Measurements from ENCODE around the gene ISOC1.

The ISOC1 gene

DNA sequence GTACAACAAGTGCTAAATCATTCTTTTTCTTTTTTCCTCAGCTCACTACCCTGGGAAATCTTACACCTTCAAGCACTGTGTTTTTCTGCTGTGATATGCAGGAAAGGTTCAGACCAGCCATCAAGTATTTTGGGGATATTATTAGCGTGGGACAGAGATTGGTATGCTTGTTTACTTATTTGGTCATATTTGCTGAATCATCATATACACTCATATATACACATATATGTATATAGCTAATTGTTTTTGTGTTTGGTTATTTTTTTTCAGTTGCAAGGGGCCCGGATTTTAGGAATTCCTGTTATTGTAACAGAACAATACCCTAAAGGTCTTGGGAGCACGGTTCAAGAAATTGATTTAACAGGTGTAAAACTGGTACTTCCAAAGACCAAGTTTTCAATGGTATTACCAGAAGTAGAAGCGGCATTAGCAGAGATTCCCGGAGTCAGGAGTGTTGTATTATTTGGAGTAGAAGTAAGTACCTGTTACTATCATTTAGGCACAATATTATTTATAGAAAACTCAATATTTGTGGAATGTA lies 10.4 kb downstream of the ISOC1 start:
- Histone ChIP-seq H2BK5ac (ENCODE audit: low read length) (no peak overlapping the region), H3K79me1 (ENCODE audit: low read length) (peaks cover 2% of the 10 kb centered on the region), H3K27me3 (ENCODE audit: insufficient read depth, low read length, poor library complexity) (no peaks in the 10 kb centered on the region), H3K4me3 (ENCODE audit: low read length) (no peak overlapping the region), H3K79me2 (ENCODE audit: control insufficient read depth, insufficient read depth, low read length) (peaks cover 5% of the 10 kb centered on the region), H4K5ac (ENCODE audit: low read length) (no peak overlapping the region), H3K9ac (ENCODE audit: low read length) (no peak overlapping the region), H2BK120ac (ENCODE audit: low read depth, low read length) (no peak overlapping the region), H3K56ac (ENCODE audit: low read length) (no peak overlapping the region), H2AK5ac (ENCODE audit: low read length) (no peak overlapping the region), H3K4me1 (ENCODE audit: control insufficient read depth, low read depth, low read length) (no peaks in the 10 kb centered on the region), H3K27ac (ENCODE audit: low read depth, low read length) (no peak overlapping the region), H3K18ac (ENCODE audit: low read length) (no peak overlapping the region), H2BK15ac (replicated peaks; ENCODE audit: low read depth) (no peak overlapping the region), H3K4ac (ENCODE audit: low read depth, low read length) (no peak overlapping the region), H3K4me2 (ENCODE audit: low read length) (no peak overlapping the region), H4K8ac (ENCODE audit: low read depth, low read length) (no peak overlapping the region), H3K23ac (ENCODE audit: low read length) (no peak overlapping the region), H3K36me3 (ENCODE audit: control insufficient read depth, insufficient read depth, low read length) (no peaks in the 10 kb centered on the region)
- no CpG with 5 or more reads among the region's 5 CpGs for WGBS (ENCODE audit: extremely low coverage, insufficient coverage, low lambda C conversion rate)
- no peak for DNase-seq

DNA sequence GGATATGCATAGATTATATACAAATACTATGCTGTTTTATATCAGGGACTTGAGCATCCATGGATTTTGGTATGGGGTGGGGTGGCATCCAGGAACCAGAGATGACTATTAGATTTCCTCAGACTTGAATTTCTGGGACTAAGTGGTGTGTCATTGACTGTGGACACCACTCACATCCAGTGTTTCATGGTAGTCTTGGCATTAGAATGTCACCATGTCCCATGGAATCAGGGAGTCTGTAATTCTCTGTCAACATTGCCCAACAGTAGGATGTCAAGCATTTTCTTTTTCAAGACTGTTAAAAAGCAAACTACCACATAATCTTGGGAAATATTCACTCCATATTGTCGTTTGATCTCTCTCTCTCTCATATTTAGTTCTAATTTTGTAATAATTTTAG lies 13.1 kb downstream of the ISOC1 start:
- no peak overlapping the region for H2BK15ac ChIP-seq (replicated peaks; ENCODE audit: low read depth)
- no peak overlapping the region for H2AK5ac ChIP-seq (ENCODE audit: low read length)
- H3K4ac ChIP-seq (ENCODE audit: low read depth, low read length), result no peak overlapping the region
- no peak overlapping the region for H3K23ac ChIP-seq (ENCODE audit: low read length)
- H4K5ac ChIP-seq (ENCODE audit: low read length), result no peak overlapping the region
- H2BK120ac ChIP-seq (ENCODE audit: low read depth, low read length), result no peak overlapping the region
- H3K27ac ChIP-seq (ENCODE audit: low read depth, low read length), result no peak overlapping the region
- no peaks in the 10 kb centered on the region for H3K27me3 ChIP-seq (ENCODE audit: insufficient read depth, low read length, poor library complexity)
- WGBS (ENCODE audit: extremely low coverage, insufficient coverage, low lambda C conversion rate), result no CpG with 5 or more reads among the region's 1 CpG
- no peaks in the 10 kb centered on the region for H3K36me3 ChIP-seq (ENCODE audit: control insufficient read depth, insufficient read depth, low read length)
- no peak for DNase-seq
- H3K4me2 ChIP-seq (ENCODE audit: low read length), result no peak overlapping the region
- H4K8ac ChIP-seq (ENCODE audit: low read depth, low read length), result no peak overlapping the region
- H3K56ac ChIP-seq (ENCODE audit: low read length), result no peak overlapping the region
- H3K9ac ChIP-seq (ENCODE audit: low read length), result no peak overlapping the region
- peaks cover 3% of the 10 kb centered on the region for H3K79me2 ChIP-seq (ENCODE audit: control insufficient read depth, insufficient read depth, low read length)
- no peak overlapping the region for H3K18ac ChIP-seq (ENCODE audit: low read length)
- no peak overlapping the region for H3K4me3 ChIP-seq (ENCODE audit: low read length)
- peaks cover 1% of the 10 kb centered on the region for H3K79me1 ChIP-seq (ENCODE audit: low read length)
- H2BK5ac ChIP-seq (ENCODE audit: low read length), result no peak overlapping the region
- no peaks in the 10 kb centered on the region for H3K4me1 ChIP-seq (ENCODE audit: control insufficient read depth, low read depth, low read length)

GRCh38 chr5:129110742-129111141 lies 16.2 kb downstream of the ISOC1 start:
- no peak overlapping the region for H3K4me3 ChIP-seq (ENCODE audit: low read length)
- no peak overlapping the region for H3K56ac ChIP-seq (ENCODE audit: low read length)
- H4K5ac ChIP-seq (ENCODE audit: low read length), result no peak overlapping the region
- H3K18ac ChIP-seq (ENCODE audit: low read length), result no peak overlapping the region
- DNase-seq, result no peak
- no peak overlapping the region for H4K8ac ChIP-seq (ENCODE audit: low read depth, low read length)
- H2BK120ac ChIP-seq (ENCODE audit: low read depth, low read length), result no peak overlapping the region
- no peaks in the 10 kb centered on the region for H3K27me3 ChIP-seq (ENCODE audit: insufficient read depth, low read length, poor library complexity)
- no peak overlapping the region for H2BK15ac ChIP-seq (replicated peaks; ENCODE audit: low read depth)
- no CpG with 5 or more reads among the region's 3 CpGs for WGBS (ENCODE audit: extremely low coverage, insufficient coverage, low lambda C conversion rate)
- H3K27ac ChIP-seq (ENCODE audit: low read depth, low read length), result no peak overlapping the region
- peaks cover 1% of the 10 kb centered on the region for H3K79me1 ChIP-seq (ENCODE audit: low read length)
- no peak overlapping the region for H3K23ac ChIP-seq (ENCODE audit: low read length)
- no peak overlapping the region for H2BK5ac ChIP-seq (ENCODE audit: low read length)
- H3K9ac ChIP-seq (ENCODE audit: low read length), result no peak overlapping the region
- H2AK5ac ChIP-seq (ENCODE audit: low read length), result no peak overlapping the region
- no peaks in the 10 kb centered on the region for H3K79me2 ChIP-seq (ENCODE audit: control insufficient read depth, insufficient read depth, low read length)
- H3K4me2 ChIP-seq (ENCODE audit: low read length), result no peak overlapping the region
- no peak overlapping the region for H3K4ac ChIP-seq (ENCODE audit: low read depth, low read length)
- H3K4me1 ChIP-seq (ENCODE audit: control insufficient read depth, low read depth, low read length), result no peaks in the 10 kb centered on the region
- H3K36me3 ChIP-seq (ENCODE audit: control insufficient read depth, insufficient read depth, low read length), result no peaks in the 10 kb centered on the region

GRCh38 chr5:129111351-129111750 lies 16.8 kb downstream of the ISOC1 start:
- no peak overlapping the region for H3K4me3 ChIP-seq (ENCODE audit: low read length)
- H3K27ac ChIP-seq (ENCODE audit: low read depth, low read length), result no peak overlapping the region
- H2BK15ac ChIP-seq (replicated peaks; ENCODE audit: low read depth), result no peak overlapping the region
- H3K18ac ChIP-seq (ENCODE audit: low read length), result no peak overlapping the region
- no peak overlapping the region for H4K8ac ChIP-seq (ENCODE audit: low read depth, low read length)
- no peaks in the 10 kb centered on the region for H3K27me3 ChIP-seq (ENCODE audit: insufficient read depth, low read length, poor library complexity)
- H4K5ac ChIP-seq (ENCODE audit: low read length), result no peak overlapping the region
- no peak overlapping the region for H3K4ac ChIP-seq (ENCODE audit: low read depth, low read length)
- H3K4me1 ChIP-seq (ENCODE audit: control insufficient read depth, low read depth, low read length), result no peaks in the 10 kb centered on the region
- no peak overlapping the region for H2BK120ac ChIP-seq (ENCODE audit: low read depth, low read length)
- WGBS (ENCODE audit: extremely low coverage, insufficient coverage, low lambda C conversion rate), result no CpG with 5 or more reads among the region's 2 CpGs
- H3K79me2 ChIP-seq (ENCODE audit: control insufficient read depth, insufficient read depth, low read length), result no peaks in the 10 kb centered on the region
- no peaks in the 10 kb centered on the region for H3K36me3 ChIP-seq (ENCODE audit: control insufficient read depth, insufficient read depth, low read length)
- H2AK5ac ChIP-seq (ENCODE audit: low read length), result no peak overlapping the region
- H2BK5ac ChIP-seq (ENCODE audit: low read length), result no peak overlapping the region
- H3K79me1 ChIP-seq (ENCODE audit: low read length), result peaks cover 1% of the 10 kb centered on the region
- H3K9ac ChIP-seq (ENCODE audit: low read length), result no peak overlapping the region
- H3K4me2 ChIP-seq (ENCODE audit: low read length), result no peak overlapping the region
- no peak overlapping the region for H3K56ac ChIP-seq (ENCODE audit: low read length)
- H3K23ac ChIP-seq (ENCODE audit: low read length), result no peak overlapping the region
- DNase-seq, result no peak

- Histone ChIP-seq H3K4me2 (ENCODE audit: low read length) (no peak overlapping the region), H3K9ac (ENCODE audit: low read length) (no peak overlapping the region), H4K5ac (ENCODE audit: low read length) (no peak overlapping the region), H3K4me3 (ENCODE audit: low read length) (no peak overlapping the region), H3K27ac (ENCODE audit: low read depth, low read length) (no peak overlapping the region), H3K56ac (ENCODE audit: low read length) (no peak overlapping the region), H3K79me1 (ENCODE audit: low read length) (peaks cover 1% of the 10 kb centered on the region), H2BK15ac (replicated peaks; ENCODE audit: low read depth) (no peak overlapping the region), H3K23ac (ENCODE audit: low read length) (no peak overlapping the region), H3K36me3 (ENCODE audit: control insufficient read depth, insufficient read depth, low read length) (no peaks in the 10 kb centered on the region), H3K79me2 (ENCODE audit: control insufficient read depth, insufficient read depth, low read length) (no peaks in the 10 kb centered on the region), H3K27me3 (ENCODE audit: insufficient read depth, low read length, poor library complexity) (no peaks in the 10 kb centered on the region), H3K4me1 (ENCODE audit: control insufficient read depth, low read depth, low read length) (no peaks in the 10 kb centered on the region), H3K4ac (ENCODE audit: low read depth, low read length) (no peak overlapping the region), H2BK120ac (ENCODE audit: low read depth, low read length) (no peak overlapping the region), H2BK5ac (ENCODE audit: low read length) (no peak overlapping the region), H4K8ac (ENCODE audit: low read depth, low read length) (no peak overlapping the region), H2AK5ac (ENCODE audit: low read length) (no peak overlapping the region), H3K18ac (ENCODE audit: low read length) (no peak overlapping the region)
- DNase-seq, result no peak
- WGBS (ENCODE audit: extremely low coverage, insufficient coverage, low lambda C conversion rate), result no CpG with 5 or more reads among the region's 3 CpGs
Observed at GRCh38 chr5:129112295-129112694, 17.7 kb downstream of the ISOC1 start.

DNA sequence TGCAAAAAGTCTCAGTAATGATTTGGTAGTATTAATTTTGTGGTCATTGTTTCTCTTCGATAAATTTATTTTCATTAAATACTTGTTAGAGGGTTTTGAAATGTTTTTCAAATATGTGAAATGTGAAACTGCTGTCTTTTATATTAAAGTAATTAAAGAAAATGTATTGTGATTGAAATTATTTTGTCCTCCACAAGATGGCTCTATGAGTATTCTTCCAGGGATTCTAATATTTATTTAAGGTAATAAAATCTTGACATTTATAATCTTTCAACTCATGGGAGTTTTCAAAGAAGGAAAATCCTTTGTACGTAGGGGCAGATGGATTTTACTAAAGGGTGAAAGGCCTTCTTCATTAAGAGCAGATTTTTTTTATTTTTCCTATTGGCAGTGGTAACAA lies 19.3 kb downstream of the ISOC1 start:
- WGBS (ENCODE audit: extremely low coverage, insufficient coverage, low lambda C conversion rate), result no CpG with 5 or more reads among the region's 2 CpGs
- no peaks in the 10 kb centered on the region for H3K27me3 ChIP-seq (ENCODE audit: insufficient read depth, low read length, poor library complexity)
- peaks cover 1% of the 10 kb centered on the region for H3K79me1 ChIP-seq (ENCODE audit: low read length)
- H3K4me3 ChIP-seq (ENCODE audit: low read length), result no peak overlapping the region
- H2BK120ac ChIP-seq (ENCODE audit: low read depth, low read length), result no peak overlapping the region
- no peak for DNase-seq
- H3K4me1 ChIP-seq (ENCODE audit: control insufficient read depth, low read depth, low read length), result no peaks in the 10 kb centered on the region
- H3K23ac ChIP-seq (ENCODE audit: low read length), result no peak overlapping the region
- no peak overlapping the region for H2AK5ac ChIP-seq (ENCODE audit: low read length)
- H3K79me2 ChIP-seq (ENCODE audit: control insufficient read depth, insufficient read depth, low read length), result no peaks in the 10 kb centered on the region
- no peak overlapping the region for H3K4ac ChIP-seq (ENCODE audit: low read depth, low read length)
- H3K18ac ChIP-seq (ENCODE audit: low read length), result no peak overlapping the region
- H3K9ac ChIP-seq (ENCODE audit: low read length), result no peak overlapping the region
- no peak overlapping the region for H3K56ac ChIP-seq (ENCODE audit: low read length)
- H4K5ac ChIP-seq (ENCODE audit: low read length), result no peak overlapping the region
- H2BK5ac ChIP-seq (ENCODE audit: low read length), result no peak overlapping the region
- no peaks in the 10 kb centered on the region for H3K36me3 ChIP-seq (ENCODE audit: control insufficient read depth, insufficient read depth, low read length)
- no peak overlapping the region for H4K8ac ChIP-seq (ENCODE audit: low read depth, low read length)
- H3K4me2 ChIP-seq (ENCODE audit: low read length), result no peak overlapping the region
- H3K27ac ChIP-seq (ENCODE audit: low read depth, low read length), result no peak overlapping the region
- H2BK15ac ChIP-seq (replicated peaks; ENCODE audit: low read depth), result no peak overlapping the region
